Measurements from ENCODE around the gene CAVIN1.
"Not testable (repeated sequence)": the region's sequence is repeated elsewhere in the genome, so short reads cannot be mapped to it uniquely, and the experiment has no call there.

CAVIN1 gene

DNA sequence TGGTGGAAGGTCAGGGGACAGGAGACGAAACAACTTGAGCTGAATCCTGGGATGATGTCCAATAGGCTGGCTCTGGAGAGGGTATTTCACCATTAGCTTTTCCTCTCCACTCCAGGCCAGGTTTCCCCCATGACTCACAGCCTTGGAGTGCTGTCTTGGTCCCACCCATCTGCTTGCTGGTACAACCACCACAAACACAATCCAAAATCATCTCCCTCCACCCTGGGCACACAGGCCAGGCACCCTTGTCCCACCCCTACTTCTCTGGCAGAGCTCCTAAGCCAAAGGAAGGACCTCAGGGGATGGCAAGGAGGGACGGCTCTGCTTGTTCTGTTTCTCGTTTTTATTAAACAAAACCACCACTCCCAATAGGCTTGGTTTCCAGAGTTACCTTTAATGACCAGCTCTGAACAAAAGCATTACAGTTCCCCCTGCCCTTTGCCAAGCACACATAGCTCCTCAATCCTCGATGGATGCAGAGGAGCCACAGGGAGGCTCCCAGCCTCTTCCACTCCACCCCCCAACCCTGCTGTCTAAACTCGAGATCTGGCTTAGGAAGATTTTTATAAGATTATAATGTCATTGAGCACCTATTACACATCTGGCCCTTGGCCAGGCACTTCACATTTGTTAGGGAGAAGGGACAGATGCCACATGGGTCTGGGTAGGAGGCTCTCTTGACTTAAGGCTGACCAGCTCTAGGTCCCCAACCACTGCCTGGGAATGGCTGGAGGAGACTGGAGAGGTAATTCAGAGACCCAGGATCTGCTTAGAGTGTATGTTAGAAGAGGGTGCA, 13.3 kb downstream of the CAVIN1 start:
- H3K4me3 ChIP-seq (ENCODE audit: low read depth, low read length), result no peak overlapping the region
- peak; percentile 80 for DNase-seq (ENCODE audit: low read depth)

DNA sequence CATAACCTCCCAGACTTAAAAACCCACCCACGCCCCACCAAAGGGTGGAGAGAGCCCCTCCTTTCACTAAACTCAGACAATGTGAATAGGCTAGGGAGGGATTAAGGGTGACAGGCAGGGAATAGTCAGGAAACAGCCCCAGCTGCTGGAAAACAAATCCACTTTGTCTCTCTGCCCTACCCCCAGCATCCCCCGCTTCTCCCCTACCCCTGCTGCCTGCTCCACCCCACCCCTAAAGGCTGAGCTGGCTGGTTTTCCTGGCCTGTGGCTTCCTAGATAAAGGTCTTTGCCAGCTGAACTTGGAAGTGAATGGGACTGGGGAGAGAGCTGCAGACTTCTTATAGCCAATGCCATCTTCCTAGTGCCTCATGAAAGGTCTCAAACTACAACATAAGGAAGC, 15.0 kb downstream of the CAVIN1 start:
- DNase-seq (ENCODE audit: low read depth), result no peak
- H3K4me3 ChIP-seq (ENCODE audit: low read depth, low read length), result no peak overlapping the region

DNA sequence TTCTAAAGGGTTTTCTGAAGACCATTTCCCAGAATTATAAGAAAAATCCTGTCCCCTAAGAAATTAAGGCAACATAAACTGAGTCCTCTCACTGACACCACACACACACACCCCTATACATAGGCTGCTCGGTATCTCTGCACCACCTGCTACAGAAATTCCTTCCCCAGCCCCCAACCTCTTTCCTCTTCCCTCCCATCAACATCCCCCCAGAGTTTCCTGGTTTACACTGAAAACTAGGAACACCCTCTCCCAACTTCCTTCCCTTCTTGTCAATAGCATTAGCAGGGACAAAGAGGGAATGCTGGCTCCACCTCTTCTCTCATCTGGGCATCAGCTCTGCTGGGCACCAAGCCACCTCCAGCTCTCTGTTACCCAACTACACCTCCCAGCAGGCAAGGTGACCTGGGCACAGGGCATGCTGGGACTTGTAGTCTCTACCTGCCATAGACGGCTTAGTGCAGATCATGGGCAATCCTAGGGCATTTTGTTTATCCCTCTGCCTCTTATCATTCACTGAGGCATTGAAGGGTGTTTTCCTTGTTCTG, 15.7 kb downstream of the CAVIN1 start:
- DNase-seq (ENCODE audit: low read depth), result no peak
- no peak overlapping the region for H3K4me3 ChIP-seq (ENCODE audit: low read depth, low read length)

DNA sequence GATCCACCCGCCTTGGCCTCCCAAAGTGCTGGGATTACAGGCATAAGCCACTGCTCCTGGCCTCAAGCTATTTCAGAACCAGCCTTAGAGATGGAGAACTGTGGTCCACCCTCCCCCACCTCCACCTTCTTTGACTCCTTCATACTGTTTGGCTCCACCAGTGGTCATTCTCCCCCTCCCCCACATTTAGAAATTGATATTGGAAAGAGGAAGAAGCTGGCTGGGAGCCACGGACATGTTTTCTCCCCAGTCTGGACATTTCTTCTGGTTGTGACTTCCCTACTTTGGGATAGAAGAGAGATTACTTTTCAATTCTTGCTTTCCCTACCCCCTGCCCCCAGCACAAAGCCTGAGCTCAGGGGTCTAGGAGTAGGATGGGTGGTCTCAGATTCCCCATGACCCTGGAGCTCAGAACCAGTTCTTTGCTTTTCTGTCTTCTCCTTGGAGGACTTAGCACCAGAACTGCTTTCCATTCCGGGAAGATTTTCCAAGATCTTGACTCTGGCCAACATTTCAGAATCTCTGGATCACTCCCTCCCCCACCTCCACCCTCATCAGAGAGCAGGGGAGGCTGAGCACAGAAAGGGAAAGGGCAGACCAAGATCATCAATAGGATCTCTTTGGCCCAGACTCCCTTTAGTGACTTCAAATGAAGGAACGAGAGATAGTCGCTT, 16.3 kb downstream of the CAVIN1 start:
- H3K4me3 ChIP-seq (ENCODE audit: low read depth, low read length), result no peak overlapping the region
- DNase-seq (ENCODE audit: low read depth), result no peak

DNA sequence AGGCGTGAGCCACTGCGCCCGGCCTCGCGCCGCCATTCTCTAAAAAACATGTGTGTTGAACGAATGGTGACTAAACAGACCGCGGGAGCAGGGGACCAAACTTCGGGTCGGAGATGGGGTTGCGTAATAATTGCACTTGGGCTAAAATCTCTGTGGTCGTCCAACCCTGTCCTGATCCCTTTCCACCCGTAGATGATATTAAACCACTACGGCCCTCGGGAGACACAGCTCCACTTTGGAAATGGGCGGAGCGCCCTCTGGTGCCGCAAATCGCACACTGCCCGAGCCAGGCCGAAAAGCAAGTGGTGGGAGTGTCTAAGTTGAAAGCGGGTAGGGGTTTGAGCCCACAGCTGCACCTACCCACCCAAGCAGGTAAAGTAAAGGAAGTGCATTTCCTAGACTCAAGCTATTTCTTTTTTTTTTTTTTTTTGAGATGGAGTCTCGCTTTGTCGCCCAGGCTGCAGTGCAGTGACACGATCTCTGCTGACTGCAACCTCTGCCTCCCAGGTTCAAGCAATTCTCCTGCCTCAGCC, 17.0 kb downstream of the CAVIN1 start:
- DNase-seq (ENCODE audit: low read depth), result no peak

DNA sequence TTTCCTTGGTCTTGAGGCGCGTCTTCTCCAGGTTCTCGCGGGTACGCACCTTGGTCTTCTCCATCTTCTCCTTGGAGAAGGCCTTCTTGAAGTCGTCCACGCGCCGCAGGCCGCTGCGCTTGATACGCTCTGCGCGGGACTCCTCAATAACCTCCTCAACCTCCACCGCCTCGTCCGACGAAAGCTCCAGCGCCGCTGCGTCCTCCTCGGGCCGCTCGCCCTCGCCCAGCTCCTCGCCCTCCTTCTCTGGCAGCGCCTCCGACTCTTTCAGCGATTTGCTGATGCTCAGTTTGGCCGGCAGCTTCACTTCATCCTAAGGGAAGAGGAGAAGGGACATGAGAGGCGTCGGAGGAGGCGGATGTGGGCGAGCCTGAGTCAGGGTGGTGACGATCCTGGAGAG, 18.0 kb downstream of the CAVIN1 start:
- no peak overlapping the region for H3K4me3 ChIP-seq (ENCODE audit: low read depth, low read length)
- DNase-seq (ENCODE audit: low read depth), result no peak

More for the DNA sequence above, 17.0 kb downstream of the CAVIN1 start:
- no peak overlapping the region for H3K4me3 ChIP-seq (ENCODE audit: low read depth, low read length)

DNA sequence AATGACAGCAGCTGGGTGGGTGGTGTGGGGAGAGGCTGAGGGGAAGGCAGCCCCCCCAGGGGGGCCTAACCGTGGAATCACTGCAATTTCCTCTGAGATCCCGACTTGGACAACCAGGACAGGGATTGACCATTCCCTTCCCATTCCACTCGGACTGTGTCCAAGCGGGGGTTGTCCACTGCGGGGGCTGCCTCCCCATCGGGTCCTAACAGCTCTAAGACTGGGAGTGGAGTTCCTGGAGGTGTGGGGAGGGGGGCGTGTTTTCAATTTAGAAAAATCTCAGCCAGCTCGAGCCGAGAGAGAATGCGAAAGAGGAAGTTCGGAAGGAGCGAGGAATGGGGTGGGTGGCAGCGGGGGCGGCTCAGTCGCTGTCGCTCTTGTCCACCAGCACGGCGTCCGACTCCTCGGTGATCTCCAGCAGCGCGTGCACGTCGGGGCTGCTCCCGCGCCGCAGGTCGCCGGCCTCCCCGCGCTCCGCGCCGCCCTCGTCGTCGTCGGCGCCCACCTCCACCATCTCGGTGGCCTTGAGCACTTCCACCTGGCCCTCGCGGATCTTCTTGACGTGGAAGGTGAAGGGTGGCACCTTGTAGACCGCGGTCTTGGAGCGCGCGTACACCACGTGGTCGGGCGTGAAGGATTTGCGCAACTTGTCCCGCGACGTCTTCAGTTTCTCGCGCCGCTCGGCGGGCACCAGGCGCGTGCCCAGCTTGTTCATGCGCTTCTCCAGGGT, 18.6 kb downstream of the CAVIN1 start:
- no peak for DNase-seq (ENCODE audit: low read depth)
- no peak overlapping the region for H3K4me3 ChIP-seq (ENCODE audit: low read depth, low read length)

DNA sequence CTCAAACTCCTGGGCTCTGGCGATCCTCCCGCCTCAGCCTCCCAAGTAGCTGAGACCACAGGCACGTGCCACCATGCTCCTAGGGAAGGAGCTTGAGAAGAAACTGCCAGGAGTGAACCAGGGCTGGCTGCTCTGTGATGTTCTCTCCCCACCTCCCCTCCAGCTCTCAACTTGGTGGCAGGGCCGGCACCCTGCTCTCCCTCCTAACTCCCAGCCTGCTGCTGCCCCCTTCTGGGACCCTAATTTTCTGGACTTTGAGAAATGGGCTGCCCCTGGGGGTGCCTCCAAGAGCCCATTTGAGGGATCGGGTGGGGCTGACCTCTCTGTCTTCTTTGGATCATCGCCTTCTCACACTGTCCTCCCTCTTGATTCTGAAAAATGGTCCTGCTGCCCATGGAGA, 19.9 kb downstream of the CAVIN1 start:
- DNase-seq (ENCODE audit: low read depth), result no peak

DNA sequence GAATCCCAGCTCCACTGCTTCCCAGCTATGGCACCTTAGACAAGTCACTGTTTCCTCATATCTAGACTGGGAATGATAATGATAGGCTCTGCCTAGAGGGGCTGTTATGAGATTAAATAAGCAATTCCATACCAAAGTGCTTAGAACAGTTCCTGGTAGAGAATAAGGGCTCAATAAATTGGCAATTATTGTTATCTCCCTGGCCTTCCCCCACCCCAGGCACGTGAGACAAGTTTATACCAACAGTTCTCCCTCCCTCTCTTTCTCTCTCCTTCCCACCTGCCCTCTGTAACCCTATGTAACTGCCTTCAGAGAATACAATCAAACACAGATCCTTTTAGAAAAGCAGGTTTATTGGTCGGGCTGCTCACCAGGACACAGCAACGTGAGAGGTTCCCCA, 20.9 kb downstream of the CAVIN1 start:
- DNase-seq (ENCODE audit: low read depth), result no peak
- H3K4me3 ChIP-seq (ENCODE audit: low read depth, low read length), result no peak overlapping the region

More for the DNA sequence above, 19.9 kb downstream of the CAVIN1 start:
- H3K4me3 ChIP-seq (ENCODE audit: low read depth, low read length), result no peak overlapping the region

DNA sequence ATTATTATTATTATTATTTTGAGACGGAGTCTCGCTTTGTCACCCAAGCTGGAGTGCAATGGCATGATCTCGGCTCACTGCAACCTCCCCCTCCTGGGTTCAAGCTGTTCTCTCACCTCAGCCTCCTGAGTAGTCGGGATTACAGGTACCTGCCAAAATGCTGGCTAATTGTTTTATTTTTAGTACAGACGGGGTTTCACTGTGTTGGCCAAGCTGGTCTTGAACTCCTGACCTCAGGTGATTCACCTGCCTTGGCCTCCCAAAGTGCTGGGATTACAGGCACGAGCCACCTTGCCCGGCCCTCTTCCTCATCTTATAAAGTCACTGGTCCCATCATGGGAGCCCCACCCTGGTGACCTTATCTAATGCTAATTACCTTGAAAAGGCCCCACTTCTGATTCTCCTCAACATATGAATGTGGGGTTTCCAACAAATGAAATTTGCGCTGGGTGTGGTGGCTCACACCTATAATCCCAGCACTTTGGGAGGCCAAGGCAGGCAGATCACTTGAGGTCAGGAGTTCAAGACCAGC, 22.1 kb downstream of the CAVIN1 start:
- DNase-seq (ENCODE audit: low read depth); H3K4me3 ChIP-seq (ENCODE audit: low read depth, low read length): not testable (repeated sequence)

DNA sequence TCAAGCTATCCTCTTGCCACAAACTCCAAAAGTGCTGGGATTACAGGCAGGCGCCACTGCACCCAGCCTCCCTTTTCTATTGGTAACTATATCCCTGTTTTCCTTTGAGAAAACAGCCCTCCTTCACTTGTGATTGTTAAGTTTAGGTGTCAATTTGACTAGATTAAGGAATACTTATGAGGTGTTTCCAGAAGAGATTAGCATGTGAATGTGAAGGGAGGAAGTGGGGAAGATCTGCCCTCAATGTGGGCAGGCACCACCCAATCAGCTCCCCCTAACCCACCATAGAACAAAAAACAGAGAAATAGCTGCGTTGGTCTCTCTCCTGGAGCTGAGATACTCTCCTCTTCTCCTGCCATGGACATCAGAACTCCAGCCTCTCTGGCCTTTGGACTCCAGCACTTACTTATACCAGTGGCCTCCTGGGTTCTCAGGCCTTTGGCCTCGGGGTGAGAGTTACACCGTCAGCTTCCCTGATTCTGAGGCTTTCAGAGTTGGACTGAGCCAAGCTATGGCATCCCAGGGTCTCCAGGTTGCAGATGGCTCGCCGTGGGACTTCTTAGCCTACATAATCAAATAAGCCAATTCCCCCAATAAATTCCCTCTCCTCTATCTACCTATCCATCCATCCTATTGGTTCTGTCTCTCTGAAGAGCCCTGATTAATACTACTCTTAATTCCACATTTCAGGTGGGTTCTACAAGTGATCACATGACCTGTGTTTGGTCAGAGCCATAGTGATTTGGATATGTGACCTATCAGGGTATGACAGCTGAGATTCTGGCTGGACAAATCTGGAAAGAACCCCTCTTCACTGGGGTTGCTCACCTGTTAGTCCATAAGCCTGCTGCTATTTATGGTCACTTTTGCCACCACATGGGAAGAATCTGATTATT, 22.9 kb downstream of the CAVIN1 start:
- H3K4me3 ChIP-seq (ENCODE audit: low read depth, low read length), result no peak overlapping the region
- DNase-seq (ENCODE audit: low read depth), result no peak

DNA sequence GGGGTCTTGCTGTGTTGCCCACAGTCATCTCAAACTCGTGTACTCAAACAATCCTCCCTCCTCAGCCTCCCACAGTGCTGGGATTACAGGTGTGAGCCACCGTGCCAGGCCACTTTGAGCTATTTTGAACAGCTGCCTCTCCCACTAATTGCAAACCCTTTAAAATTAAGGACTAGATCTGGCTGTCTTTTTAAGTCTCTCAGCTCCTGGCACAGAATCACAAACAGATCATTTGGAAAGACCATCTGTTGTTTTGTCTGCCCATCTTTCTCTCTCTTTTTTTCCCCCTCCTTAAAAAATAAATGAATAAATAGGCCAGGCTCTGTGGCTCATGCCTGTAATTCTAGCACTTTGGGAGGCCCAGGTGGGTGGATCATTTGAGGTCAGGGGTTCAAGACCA, 23.9 kb downstream of the CAVIN1 start:
- H3K4me3 ChIP-seq (ENCODE audit: low read depth, low read length), result no peak overlapping the region
- no peak for DNase-seq (ENCODE audit: low read depth)

DNA sequence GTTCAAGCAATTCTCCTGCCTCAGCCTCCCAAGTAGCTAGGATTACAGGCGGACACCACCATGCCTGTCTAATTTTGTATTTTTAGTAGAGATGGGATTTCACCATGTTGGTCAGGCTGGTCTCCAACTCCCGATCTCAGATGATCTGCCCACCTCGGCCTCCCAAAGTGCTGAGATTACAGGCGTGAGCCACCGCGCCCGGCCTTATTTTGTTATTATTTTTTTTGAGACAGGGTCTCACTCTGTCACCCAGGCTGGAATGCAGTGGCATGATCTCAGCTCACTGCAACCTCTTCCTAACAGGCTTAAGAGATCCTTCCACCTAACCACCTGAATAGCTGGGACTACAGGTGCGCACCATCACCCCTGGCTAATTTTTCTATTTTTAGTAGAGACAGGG, 27.5 kb downstream of the CAVIN1 start:
- DNase-seq (ENCODE audit: low read depth), result not testable (repeated sequence)

DNA sequence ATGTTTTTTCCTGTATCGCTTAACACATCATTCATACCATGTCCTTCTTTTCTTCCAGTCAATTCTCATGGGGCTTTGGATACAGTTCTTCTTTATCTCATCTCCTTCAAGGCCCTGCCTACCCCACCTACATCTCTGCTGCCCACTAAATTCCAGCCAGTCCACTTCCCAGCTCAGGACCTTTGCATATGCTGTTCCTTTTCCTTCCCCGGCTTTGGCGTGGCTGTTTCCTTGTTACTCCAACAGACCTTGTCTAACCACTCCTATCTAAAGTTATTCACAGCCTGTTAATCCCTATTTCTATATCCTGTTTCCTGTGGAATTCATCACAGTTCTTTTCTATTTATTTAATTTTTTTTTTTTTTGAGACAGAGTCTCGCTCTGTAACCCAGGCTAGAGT, 28.2 kb downstream of the CAVIN1 start:
- no peak for DNase-seq (ENCODE audit: low read depth)
- H3K4me3 ChIP-seq (ENCODE audit: low read depth, low read length), result no peak overlapping the region

More for the DNA sequence above, 27.5 kb downstream of the CAVIN1 start:
- H3K4me3 ChIP-seq (ENCODE audit: low read depth, low read length), result not testable (repeated sequence)

DNA sequence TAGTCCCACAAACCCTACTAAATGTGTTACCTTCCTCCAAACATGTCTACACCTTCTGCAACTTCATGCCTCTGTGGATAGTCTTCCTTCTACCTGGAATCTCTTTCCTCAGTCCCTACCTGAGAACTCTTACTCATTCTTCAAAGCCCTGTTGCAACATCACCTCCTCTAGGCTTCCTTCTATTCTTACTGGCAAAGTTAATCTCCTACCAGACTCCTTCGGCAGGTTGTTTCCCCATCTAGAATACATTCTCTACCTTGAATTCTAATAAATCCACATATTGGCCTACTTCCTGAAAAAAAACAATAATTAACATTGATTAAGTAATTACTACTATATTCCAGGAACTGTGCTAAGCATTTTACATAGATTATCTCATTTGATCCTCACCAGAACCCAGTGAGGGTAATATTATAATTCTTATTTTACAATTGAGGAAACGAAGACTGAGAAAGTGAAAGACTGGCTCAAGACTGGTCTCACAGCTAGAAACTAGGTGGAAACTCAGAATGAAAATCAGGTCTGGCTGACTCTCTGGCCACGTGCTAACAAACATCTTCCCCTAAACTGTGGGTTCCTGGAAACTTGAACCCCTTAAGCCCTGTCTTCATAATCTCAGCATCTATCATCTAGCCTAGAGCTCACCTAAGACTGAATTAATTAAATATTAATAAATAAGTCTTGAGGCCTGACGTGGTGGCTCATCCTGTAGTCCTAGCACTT, 30.2 kb downstream of the CAVIN1 start:
- H3K4me3 ChIP-seq (ENCODE audit: low read depth, low read length), result no peak overlapping the region
- DNase-seq (ENCODE audit: low read depth), result no peak

DNA sequence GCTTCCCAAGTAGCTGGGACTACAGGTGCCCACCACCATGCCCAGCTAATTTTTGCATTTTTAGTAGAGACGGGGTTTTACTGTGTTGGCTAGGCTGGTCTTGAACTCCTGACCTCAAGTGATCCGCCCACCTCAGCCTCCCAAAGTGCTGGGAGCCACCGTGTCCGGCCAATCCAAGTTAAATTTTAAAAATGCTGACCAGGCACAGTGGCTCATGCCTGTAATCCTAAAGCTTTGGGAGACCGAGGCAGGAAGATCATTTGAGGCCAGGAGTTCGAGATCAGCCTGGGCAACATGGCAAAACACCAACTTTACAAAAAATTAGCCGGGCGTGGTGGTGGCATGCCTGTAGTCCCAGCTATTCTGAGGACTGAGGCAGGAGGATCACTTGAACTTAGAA, 31.6 kb downstream of the CAVIN1 start:
- not testable (repeated sequence) for DNase-seq (ENCODE audit: low read depth); H3K4me3 ChIP-seq (ENCODE audit: low read depth, low read length)

DNA sequence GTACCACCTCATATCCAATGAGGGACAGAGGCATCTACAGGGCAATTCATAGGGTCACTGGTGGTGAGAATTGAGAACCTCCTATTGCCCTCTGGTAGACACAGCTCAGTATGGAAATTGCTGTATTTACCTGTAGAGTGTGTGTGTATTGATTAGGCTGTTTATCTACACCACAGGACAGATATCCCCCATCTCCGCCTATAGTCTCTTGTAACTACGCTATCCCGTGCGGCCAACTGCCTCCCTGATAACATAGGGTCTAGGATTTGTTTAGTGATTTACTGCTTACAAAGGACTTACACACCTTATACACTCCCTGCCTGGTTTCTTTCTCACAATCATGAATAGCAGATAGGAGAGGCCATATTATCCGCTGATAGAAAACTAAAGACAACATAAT, 33.2 kb downstream of the CAVIN1 start:
- no peak for DNase-seq (ENCODE audit: low read depth)
- H3K4me3 ChIP-seq (ENCODE audit: low read depth, low read length), result no peak overlapping the region

DNA sequence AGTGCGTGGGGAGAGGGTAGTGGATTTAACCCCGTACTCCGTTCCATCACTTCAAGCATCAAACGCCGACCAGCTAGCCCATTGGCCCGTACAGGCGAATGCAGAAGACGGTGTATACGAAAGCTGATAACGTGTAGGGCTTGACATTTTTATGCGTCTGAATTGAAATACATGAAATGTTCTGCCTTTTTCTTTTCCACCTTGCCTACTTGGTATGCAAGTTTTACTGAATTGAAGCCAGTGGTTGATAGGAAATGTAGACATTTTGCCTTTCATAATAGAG, 34.0 kb downstream of the CAVIN1 start:
- H3K4me3 ChIP-seq (ENCODE audit: low read depth, low read length), result peak overlapping the region; percentile 40
- no peak for DNase-seq (ENCODE audit: low read depth)

Data from skeletal muscle cell (primary cell).